H1 (cell line): ENCODE measurements around the gene NCR2. TPM values are rescaled to one million over a fixed set of nuclear protein-coding genes. Genes with fewer than 3 reads are reported as not detected.

Experiments
- CTCF ChIA-PET: fragments of 300-600 bp; sonication (Branson Sonifier 250); formaldehyde crosslinking; loops from one replicate; lab custom pipeline; 2021; ENCODE audit not compliant: partially characterized antibody; lab: Charles Lee
- POLR2A ChIA-PET: fragments of 300-600 bp; sonication (Branson Sonifier 250); formaldehyde crosslinking; loops from one replicate; lab custom pipeline; 2021; ENCODE audit warnings: inconsistent platforms; ENCODE audit not compliant: partially characterized antibody; lab: Charles Lee
- DNase-seq, 2 experiments: peaks; one replicate each; pipeline versions ENCODE4 v3.0.0 to v3.0.0-alpha.2; 2010 to 2022; ENCODE audit warnings: low spot score in 2 of 2, low read depth in 1 of 2, mixed read lengths in 1 of 2
- FAIRE-seq: peaks from 2 replicates; lab custom pipeline; 2011; peaks lifted over from hg19 to GRCh38; lab: Jason Lieb, UNC
- H2AFZ ChIP-seq: 2 replicates; pipeline ENCODE4 v1.8.1; 2012; ENCODE audit warnings: low read length, inconsistent platforms
- H2AK5ac ChIP-seq: 2 replicates; pipeline ENCODE4 v1.6.1; 2013; ENCODE audit warnings: low read depth, low read length
- H2BK120ac ChIP-seq: replicated peaks from 2 replicates; pipeline ENCODE3; 2013; ENCODE audit warnings: low read depth, low read length, inconsistent platforms
- H2BK12ac ChIP-seq: 2 replicates; pipeline ENCODE4 v1.6.1; 2013; ENCODE audit warnings: low read depth, low read length
- H2BK15ac ChIP-seq: 2 replicates; pipeline ENCODE4 v1.6.1; 2013; ENCODE audit warnings: low read length
- H2BK20ac ChIP-seq: 2 replicates; pipeline ENCODE4 v1.6.1; 2013; ENCODE audit warnings: low read length
- H2BK5ac ChIP-seq: 2 replicates; pipeline ENCODE4 v1.6.1; 2013; ENCODE audit warnings: low read depth, low read length
- H3K14ac ChIP-seq: 2 replicates; pipeline ENCODE4 v1.6.1; 2013; ENCODE audit warnings: inconsistent platforms; ENCODE audit not compliant: insufficient read length
- H3K18ac ChIP-seq: 2 replicates; pipeline ENCODE4 v1.6.1; 2013; ENCODE audit warnings: low read length; ENCODE audit errors: extremely low read depth
- H3K23ac ChIP-seq: 2 replicates; pipeline ENCODE4 v1.6.1; 2013; ENCODE audit warnings: inconsistent platforms; ENCODE audit not compliant: insufficient read length
- H3K23me2 ChIP-seq: 2 replicates; pipeline ENCODE4 v1.6.1; 2013; ENCODE audit warnings: low read depth, low read length
- H3K27ac ChIP-seq: 2 replicates; pipeline ENCODE4 v1.6.1; 2011; ENCODE audit warnings: low read depth, low read length, inconsistent platforms
- H3K27me3 ChIP-seq, 4 experiments: replicated peaks in 1 of 4; 1 replicate in 1 of 4; 2 replicates in 3 of 4; pipeline versions ENCODE4 v1.6.1 to v1.8.1; 2011 to 2013; ENCODE audit warnings: low read length in 3 of 4, mild to moderate bottlenecking in 3 of 4, inconsistent platforms in 2 of 4, mixed read lengths in 2 of 4, moderate library complexity in 1 of 4; ENCODE audit not compliant: control insufficient read depth in 3 of 4, insufficient read depth in 3 of 4; ENCODE audit errors: extremely low read depth in 1 of 4
- H3K36me3 ChIP-seq, 4 experiments: 2 replicates each; pipeline versions ENCODE4 v1.6.1 to v1.8.1; 2011 to 2013; ENCODE audit warnings: mild to moderate bottlenecking in 4 of 4, low read length in 3 of 4, moderate library complexity in 2 of 4, control low read depth in 1 of 4, inconsistent platforms in 1 of 4; ENCODE audit not compliant: insufficient read depth in 4 of 4, control insufficient read depth in 2 of 4
- H3K4ac ChIP-seq: replicated peaks from 2 replicates; pipeline ENCODE3; 2013; ENCODE audit warnings: low read length, low read depth, mixed read lengths, inconsistent platforms; ENCODE audit not compliant: insufficient read length
- H3K4me1 ChIP-seq, 4 experiments: replicated peaks in 1 of 4; 1 replicate in 1 of 4; 2 replicates in 3 of 4; pipeline versions ENCODE4 v1.6.1 to v1.8.1; 2011 to 2013; ENCODE audit warnings: low read length in 3 of 4, inconsistent platforms in 2 of 4, mixed read lengths in 1 of 4; ENCODE audit not compliant: insufficient read depth in 4 of 4, control insufficient read depth in 3 of 4
- H3K4me2 ChIP-seq, 2 experiments: 2 replicates each; pipeline versions ENCODE4 v1.6.1 to v1.8.1; 2011 to 2013; ENCODE audit warnings: low read depth in 2 of 2, low read length in 2 of 2, control low read depth in 1 of 2, inconsistent platforms in 1 of 2, mild to moderate bottlenecking in 1 of 2; ENCODE audit not compliant: insufficient read depth in 1 of 2
- H3K4me3 ChIP-seq, 4 experiments: fragments of 200-600, 300-600 bp in 1 of 4; sonication (generic), shearing (Covaris generic), sonication (Bioruptor Twin) in 1 of 4; 2 replicates each; pipeline versions ENCODE4 v1.5.1 to v1.8.1; 2011 to 2016; ENCODE audit warnings: low read length in 4 of 4, low read depth in 3 of 4, control low read depth in 2 of 4, inconsistent platforms in 2 of 4, mild to moderate bottlenecking in 2 of 4, mixed read lengths in 1 of 4, moderate library complexity in 1 of 4; ENCODE audit not compliant: insufficient read depth in 2 of 4; ENCODE audit errors: extremely low read depth in 1 of 4
- H3K56ac ChIP-seq: replicated peaks from 2 replicates; pipeline ENCODE3; 2013; ENCODE audit warnings: low read depth, mild to moderate bottlenecking, mixed read lengths, low read length, inconsistent platforms; ENCODE audit not compliant: insufficient read length
- H3K79me1 ChIP-seq: 2 replicates; pipeline ENCODE4 v1.6.1; 2013; ENCODE audit warnings: low read depth, low read length, control low read depth
- H3K79me2 ChIP-seq, 2 experiments: 2 replicates each; pipeline versions ENCODE4 v1.6.1 to v1.8.1; 2012 to 2013; ENCODE audit warnings: low read length in 2 of 2, mild to moderate bottlenecking in 2 of 2, inconsistent platforms in 1 of 2; ENCODE audit not compliant: insufficient read depth in 2 of 2, control insufficient read depth in 1 of 2
- H3K9ac ChIP-seq, 4 experiments: replicated peaks in 1 of 4; 1 replicate in 1 of 4; 2 replicates in 3 of 4; pipeline versions ENCODE4 v1.6.1 to v1.8.1; 2011 to 2013; ENCODE audit warnings: low read depth in 3 of 4, low read length in 3 of 4, control low read depth in 2 of 4, mild to moderate bottlenecking in 2 of 4, moderate library complexity in 2 of 4, inconsistent platforms in 1 of 4; ENCODE audit errors: extremely low read depth in 1 of 4
- H3K9me3 ChIP-seq, 2 experiments: 2 replicates each; pipeline versions ENCODE4 v1.6.1 to v1.8.1; 2012 to 2013; ENCODE audit warnings: mild to moderate bottlenecking in 2 of 2, moderate library complexity in 2 of 2, control low read depth in 1 of 2, inconsistent platforms in 1 of 2, low read depth in 1 of 2, low read length in 1 of 2, mixed read lengths in 1 of 2; ENCODE audit not compliant: insufficient read depth in 2 of 2
- H4K20me1 ChIP-seq, 2 experiments: replicated peaks in 1 of 2; 2 replicates each; pipeline versions ENCODE3 to v1.8.1; 2011 to 2013; ENCODE audit warnings: inconsistent platforms in 2 of 2, low read length in 2 of 2, mild to moderate bottlenecking in 1 of 2; ENCODE audit not compliant: insufficient read depth in 2 of 2, control insufficient read depth in 1 of 2
- H4K5ac ChIP-seq: 2 replicates; pipeline ENCODE4 v1.6.1; 2013; ENCODE audit warnings: low read length, low read depth, mixed read lengths, inconsistent platforms; ENCODE audit not compliant: insufficient read length
- H4K8ac ChIP-seq: 2 replicates; pipeline ENCODE4 v1.8.0; 2013; ENCODE audit warnings: mild to moderate bottlenecking, moderate library complexity, low read length, inconsistent platforms; ENCODE audit not compliant: insufficient read depth; ENCODE audit errors: extremely low read depth
- H4K91ac ChIP-seq: replicated peaks from 2 replicates; pipeline ENCODE3; 2013; ENCODE audit warnings: low read length, mixed read lengths, inconsistent platforms; ENCODE audit not compliant: insufficient read length
- ATF2 ChIP-seq: IDR thresholded peaks from 2 replicates; pipeline ENCODE4 v1.6.1; 2012; ENCODE audit warnings: low read length, inconsistent platforms
- CBX8 ChIP-seq: fragments of 300-800, 300-1000 bp; sonication (generic); IDR thresholded peaks from 2 replicates; pipeline ENCODE4 v1.7.1; 2016; ENCODE audit warnings: low read depth, low read length, borderline replicate concordance
- CREB1 ChIP-seq: IDR thresholded peaks from 2 replicates; pipeline ENCODE4 v1.6.1; 2012; ENCODE audit warnings: inconsistent platforms
- CTBP2 ChIP-seq: IDR thresholded peaks from 2 replicates; pipeline ENCODE4 v1.7.0; 2011; ENCODE audit warnings: borderline replicate concordance, mild to moderate bottlenecking, moderate library complexity, mixed read lengths, low read length; ENCODE audit not compliant: insufficient read depth, insufficient read length
- FOSL1 ChIP-seq: IDR thresholded peaks from 2 replicates; pipeline ENCODE4 v1.6.1; 2011; ENCODE audit warnings: mild to moderate bottlenecking, low read depth, low read length, moderate library complexity; ENCODE audit not compliant: insufficient read depth
- JUND ChIP-seq: IDR thresholded peaks from 2 replicates; pipeline ENCODE4 v1.6.1; 2011; ENCODE audit warnings: mild to moderate bottlenecking, improper control_type of control experiment, low read length
- MAFK ChIP-seq: IDR thresholded peaks from 2 replicates; pipeline ENCODE4 v1.6.1; 2012; ENCODE audit warnings: low read depth, mild to moderate bottlenecking, improper control_type of control experiment, low read length
- RXRA ChIP-seq: IDR thresholded peaks from 2 replicates; pipeline ENCODE4 v1.6.1; 2011; ENCODE audit warnings: low read depth, mild to moderate bottlenecking, low read length, moderate library complexity; ENCODE audit not compliant: insufficient read depth
- SIX5 ChIP-seq: IDR thresholded peaks from 2 replicates; pipeline ENCODE4 v1.6.1; 2011; ENCODE audit warnings: mild to moderate bottlenecking, low read depth, low read length
- SP2 ChIP-seq: IDR thresholded peaks from 2 replicates; pipeline ENCODE4 v1.6.1; 2012; ENCODE audit warnings: mild to moderate bottlenecking, low read length, inconsistent platforms
- SP4 ChIP-seq: IDR thresholded peaks from 2 replicates; pipeline ENCODE4 v1.6.1; 2012; ENCODE audit warnings: low read length, inconsistent platforms
- TBP ChIP-seq: IDR thresholded peaks from 2 replicates; pipeline ENCODE4 v1.6.1; 2011; ENCODE audit warnings: low read depth, low read length, improper control_type of control experiment
- WGBS, 2 experiments: shearing (Covaris generic) in 1 of 2; methylation state at CpG; one replicate each; pipeline versions ENCODE4 v1.1.6 to v1.1.7; 2013 to 2015; ENCODE audit warnings: low lambda C conversion rate in 2 of 2, mixed read lengths in 2 of 2, inconsistent platforms in 1 of 2, low coverage in 1 of 2, missing lambda C conversion rate in 1 of 2; ENCODE audit not compliant: insufficient replicate concordance in 2 of 2, insufficient coverage in 1 of 2, insufficient read length in 1 of 2; ENCODE audit errors: extremely low coverage in 1 of 2, missing lambda C conversion rate in 1 of 2; 5-methylcytosine and 5-hydroxymethylcytosine counted together
- polyA plus RNA-seq, 7 experiments: library from polyadenylated mRNA; depleted of rRNA in 3 of 7; stranded (reverse) in 5 of 7; unstranded in 2 of 7; fragments of >200 nt in 5 of 7; fragments of 200-250 nt in 2 of 7; gene quantifications; 1 replicate in 5 of 7; 2 replicates in 1 of 7; 4 replicates in 1 of 7; pipeline versions ENCODE4 v1.2.1 to v1.2.3, GENCODE V29; 2011 to 2013; ENCODE audit warnings: missing spikeins in 2 of 7, mixed read lengths in 2 of 7
- total RNA-seq: library from RNA; stranded (reverse); fragmentation: NEBNext Ultra II Directional; extraction: Animal tissue kit (Norgen Biotek cat#: 25700); gene quantifications from 2 replicates; pipeline ENCODE4 v1.2.1, GENCODE V29; 2021

NCR2 gene
- total and polyA plus RNA-seq, 2 of the 8 experiments (the other 6 are each of a cell fraction or from before 2014, with no cell fraction given), result not detected

GRCh38 chr6:41346441-41346840 lies 11.0 kb downstream of the NCR2 start:
- Histone ChIP-seq H3K79me2 (no peaks in the 10 kb centered on the region), H4K5ac (no peak overlapping the region), H3K4ac (no peak overlapping the region), H2BK120ac (no peak overlapping the region), H2BK5ac (no peak overlapping the region), H3K36me3 (no peaks in the 10 kb centered on the region), H3K9ac (no peak overlapping the region), H2AK5ac (no peak overlapping the region), H4K8ac (no peak overlapping the region), H3K79me1 (no peaks in the 10 kb centered on the region), H3K4me2 (no peak overlapping the region), H3K4me1 (0 out of 7 replicates have a peak, but pooled peaks cover 0 to 2% (median 0%) of the 10 kb centered on the region in 4 experiments), H3K23ac (no peak overlapping the region), H3K27me3 (no peaks in the 10 kb centered on the region; a peak in 3 of 7 replicates), H2BK12ac (no peak overlapping the region), H2BK15ac (no peak overlapping the region), H2BK20ac (no peak overlapping the region), H3K23me2 (no peaks in the 10 kb centered on the region), H4K20me1 (no peaks in the 10 kb centered on the region), H3K18ac (no peak overlapping the region), H3K4me3 (no peak overlapping the region), H2AFZ (no peak overlapping the region; the same call in 1 of the 2 replicates), H3K14ac (no peak overlapping the region), H3K27ac (no peak overlapping the region), H3K9me3 (peaks cover 4 to 6% of the 10 kb centered on the region in 2 experiments), H4K91ac (no peak overlapping the region), H3K56ac (no peak overlapping the region)
- CTCF ChIA-PET, result interaction anchor here (1.7 kb wide), 1 partner anchor 21 kb away, joined by 5 read pairs; no protein-coding TSS in a partner anchor
- 89% methylated on average over 4 of the region's 4 CpGs; no CpG with 5 or more reads in 1 of the 2 experiments for WGBS, 2 experiments
- DNase-seq (no peak), FAIRE-seq (no peak)
- POLR2A ChIA-PET, result no interaction called here
- TF ChIP-seq JUND, result no peak
- no peak for TF ChIP-seq SIX5
- no peak for TF ChIP-seq ATF2
- TF ChIP-seq TBP, result no peak
- TF ChIP-seq SP2, result no peak
- TF ChIP-seq RXRA, result no peak
- no peak for TF ChIP-seq MAFK
- no peak for TF ChIP-seq CBX8
- no peak for TF ChIP-seq CTBP2
- no peak for TF ChIP-seq CREB1
- TF ChIP-seq SP4, result no peak
- no peak for TF ChIP-seq FOSL1
